ENCODE measurements around the gene ATP1B2. TPM values are rescaled to one million over a fixed set of nuclear protein-coding genes. Genes with fewer than 3 reads are reported as not detected.
"Not testable (repeated sequence)": the region's sequence is repeated elsewhere in the genome, so short reads cannot be mapped to it uniquely, and the experiment has no call there.

Gene ATP1B2
- polyA plus RNA-seq, 1 experiment: not detected

- Histone ChIP-seq H3K36me3 (ENCODE audit: control insufficient read depth, insufficient read depth, low read length) (no peaks in the 10 kb centered on the region), H3K4me3 (ENCODE audit: low read depth, low read length) (no peak overlapping the region), H3K27me3 (ENCODE audit: control insufficient read depth, insufficient read depth, low read length) (no peaks in the 10 kb centered on the region)
- TF ChIP-seq, protein P1, sequence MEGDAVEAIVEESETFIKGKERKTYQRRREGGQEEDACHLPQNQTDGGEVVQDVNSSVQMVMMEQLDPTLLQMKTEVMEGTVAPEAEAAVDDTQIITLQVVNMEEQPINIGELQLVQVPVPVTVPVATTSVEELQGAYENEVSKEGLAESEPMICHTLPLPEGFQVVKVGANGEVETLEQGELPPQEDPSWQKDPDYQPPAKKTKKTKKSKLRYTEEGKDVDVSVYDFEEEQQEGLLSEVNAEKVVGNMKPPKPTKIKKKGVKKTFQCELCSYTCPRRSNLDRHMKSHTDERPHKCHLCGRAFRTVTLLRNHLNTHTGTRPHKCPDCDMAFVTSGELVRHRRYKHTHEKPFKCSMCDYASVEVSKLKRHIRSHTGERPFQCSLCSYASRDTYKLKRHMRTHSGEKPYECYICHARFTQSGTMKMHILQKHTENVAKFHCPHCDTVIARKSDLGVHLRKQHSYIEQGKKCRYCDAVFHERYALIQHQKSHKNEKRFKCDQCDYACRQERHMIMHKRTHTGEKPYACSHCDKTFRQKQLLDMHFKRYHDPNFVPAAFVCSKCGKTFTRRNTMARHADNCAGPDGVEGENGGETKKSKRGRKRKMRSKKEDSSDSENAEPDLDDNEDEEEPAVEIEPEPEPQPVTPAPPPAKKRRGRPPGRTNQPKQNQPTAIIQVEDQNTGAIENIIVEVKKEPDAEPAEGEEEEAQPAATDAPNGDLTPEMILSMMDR (IDR thresholded peaks at IDR 0.05; ENCODE audit: insufficient read depth, low read depth, low read length): no peak
- ChIA-PET POLR2A (no interaction called here), CTCF (interaction anchor here (0.6 to 7.9 kb wide), 25 partner anchors 9 to 118 kb away, joined by 3 to 91 read pairs (median 4); partner anchors contain the start of genes ATP1B2, DNAH2, FXR2 and SOX15)
- no peak for DNase-seq (ENCODE audit: low read depth)
These were observed 17.6 kb upstream of the ATP1B2 start for GRCh38 chr17:7633093-7633492.

- CTCF ChIA-PET: interaction anchor here (0.6 to 7.9 kb wide), 9 partner anchors 8 to 83 kb away, joined by 3 to 91 read pairs (median 4); partner anchors contain the start of genes ATP1B2, DNAH2, TP53 and WRAP53
- DNase-seq (ENCODE audit: low read depth): no peak
- H3K36me3 ChIP-seq (ENCODE audit: control insufficient read depth, insufficient read depth, low read length): no peaks in the 10 kb centered on the region
- POLR2A ChIA-PET: no interaction called here
- TF ChIP-seq, protein P1 (IDR thresholded peaks at IDR 0.05; ENCODE audit: insufficient read depth, low read depth, low read length): peak; percentile 60
- H3K27me3 ChIP-seq (ENCODE audit: control insufficient read depth, insufficient read depth, low read length): no peaks in the 10 kb centered on the region
- H3K4me3 ChIP-seq (ENCODE audit: low read depth, low read length): no peak overlapping the region
These were observed 16.3 kb upstream of the ATP1B2 start for GRCh38 chr17:7634384-7634783.

- no peak for DNase-seq (ENCODE audit: low read depth)
- TF ChIP-seq, protein P1 (IDR thresholded peaks at IDR 0.05; ENCODE audit: insufficient read depth, low read depth, low read length): no peak
- Histone ChIP-seq H3K36me3 (ENCODE audit: control insufficient read depth, insufficient read depth, low read length) (no peaks in the 10 kb centered on the region), H3K27me3 (ENCODE audit: control insufficient read depth, insufficient read depth, low read length) (no peaks in the 10 kb centered on the region), H3K4me3 (ENCODE audit: low read depth, low read length) (no peak overlapping the region)
- POLR2A ChIA-PET: no interaction called here
- CTCF ChIA-PET: interaction anchor here (1.3 to 7.9 kb wide), 3 partner anchors 9 to 50 kb away, joined by 3 to 91 read pairs (median 5); partner anchors contain the start of genes SAT2, TP53 and WRAP53
These were observed 14.6 kb upstream of the ATP1B2 start for GRCh38 chr17:7636163-7636562.

DNA sequence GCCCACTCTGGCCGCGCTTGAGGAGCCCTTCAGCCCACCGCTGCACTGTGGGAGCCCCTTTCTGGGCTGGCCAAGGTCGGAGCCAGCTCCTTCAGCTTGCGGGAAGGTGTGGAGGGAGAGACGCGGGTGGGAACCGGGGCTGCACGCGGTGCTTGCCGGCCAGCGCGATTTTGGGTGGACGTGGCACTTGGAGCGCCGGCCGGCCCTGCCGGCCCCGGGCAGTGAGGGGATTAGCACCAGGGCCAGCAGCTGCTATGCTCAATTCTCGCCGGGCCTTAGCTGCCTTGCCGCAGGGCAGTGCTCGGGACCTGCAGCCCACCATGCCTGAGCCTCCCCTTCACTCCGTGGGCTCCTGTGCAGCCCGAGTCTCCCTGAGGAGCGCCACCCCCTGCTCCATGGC lies 9.9 kb upstream of the ATP1B2 start:
- H3K4me3 ChIP-seq (ENCODE audit: low read depth, low read length): no peak overlapping the region
- ChIA-PET CTCF (interaction anchor here (1.4 to 1.9 kb wide), 2 partner anchors 8 to 11 kb away, joined by 5 to 11 read pairs; no protein-coding TSS in a partner anchor), POLR2A (no interaction called here)
- H3K27me3 ChIP-seq (ENCODE audit: control insufficient read depth, insufficient read depth, low read length): no peaks in the 10 kb centered on the region
- no peaks in the 10 kb centered on the region for H3K36me3 ChIP-seq (ENCODE audit: control insufficient read depth, insufficient read depth, low read length)
- no peak for DNase-seq (ENCODE audit: low read depth)
- TF ChIP-seq, protein P1 (IDR thresholded peaks at IDR 0.05; ENCODE audit: insufficient read depth, low read depth, low read length): no peak

- H3K36me3 ChIP-seq (ENCODE audit: control insufficient read depth, insufficient read depth, low read length); H3K27me3 ChIP-seq (ENCODE audit: control insufficient read depth, insufficient read depth, low read length); H3K4me3 ChIP-seq (ENCODE audit: low read depth, low read length); POLR2A ChIA-PET; DNase-seq (ENCODE audit: low read depth): not testable (repeated sequence)
- CTCF ChIA-PET: interaction anchor here (1.4 to 1.9 kb wide), 3 partner anchors 9 to 72 kb away, joined by 3 to 11 read pairs (median 5); no protein-coding TSS in a partner anchor
These were observed 9.1 kb upstream of the ATP1B2 start for GRCh38 chr17:7641635-7642034.

GRCh38 chr17:7644775-7645174 lies 6.0 kb upstream of the ATP1B2 start:
- Histone ChIP-seq H3K4me3 (ENCODE audit: low read depth, low read length) (no peak overlapping the region), H3K27me3 (ENCODE audit: control insufficient read depth, insufficient read depth, low read length) (peaks cover 6% of the 10 kb centered on the region), H3K36me3 (ENCODE audit: control insufficient read depth, insufficient read depth, low read length) (no peaks in the 10 kb centered on the region)
- no peak for DNase-seq (ENCODE audit: low read depth)
- POLR2A ChIA-PET: no interaction called here
- TF ChIP-seq, protein P1 (IDR thresholded peaks at IDR 0.05; ENCODE audit: insufficient read depth, low read depth, low read length): no peak
- CTCF ChIA-PET: interaction anchor here (0.6 to 1.7 kb wide), 3 partner anchors 11 to 13 kb away, joined by 4 to 6 read pairs (median 4); no protein-coding TSS in a partner anchor
